WTC11 (cell line): ENCODE results near the gene MLST8. TPM values are rescaled to one million over a fixed set of nuclear protein-coding genes. Genes with fewer than 3 reads are reported as not detected.

Experiments used
- ATAC-seq: fragments of 200-7000 bp; cut with Tn5 transposase; 2 replicates; pipeline ENCODE4 v1.10.0; 2021; ENCODE audit warnings: mild to moderate bottlenecking, moderate library complexity
- CTCF ChIA-PET: fragments of 300-600 bp; sonication (Branson Sonifier 250); formaldehyde crosslinking; loops from one replicate; lab custom pipeline; 2021; ENCODE audit warnings: antibody characterized with exemption; lab: Charles Lee
- POLR2A ChIA-PET: fragments of 350-600 bp; sonication (Branson Sonifier 250); formaldehyde crosslinking; loops from one replicate; lab custom pipeline; 2021; ENCODE audit warnings: antibody characterized with exemption; lab: Charles Lee
- DNase-seq: peaks from one replicate; pipeline ENCODE4 v3.0.0; 2021; ENCODE audit warnings: low spot score
- H3K27ac Mint-ChIP-seq: 2 replicates; pipeline ENCODE4 v1.8.0; 2021; ENCODE audit warnings: mixed read lengths
- H3K27me3 Mint-ChIP-seq: 2 replicates; pipeline ENCODE4 v1.8.0; 2021; ENCODE audit warnings: low read depth, mild to moderate bottlenecking, moderate library complexity, mixed read lengths
- H3K36me3 Mint-ChIP-seq: 2 replicates; pipeline ENCODE4 v1.8.0; 2021; ENCODE audit warnings: mixed read lengths
- H3K4me1 Mint-ChIP-seq: 2 replicates; pipeline ENCODE4 v1.8.0; 2022; ENCODE audit warnings: mixed read lengths
- H3K4me3 Mint-ChIP-seq: 2 replicates; pipeline ENCODE4 v1.8.0; 2021; ENCODE audit warnings: mild to moderate bottlenecking, moderate library complexity, mixed read lengths
- H3K9me3 Mint-ChIP-seq: 2 replicates; pipeline ENCODE4 v1.8.0; 2021; ENCODE audit warnings: mixed read lengths
- ATF2 ChIP-seq: sonication (generic); formaldehyde crosslinking; IDR thresholded peaks from 2 replicates; pipeline ENCODE4 v1.8.1; 2022; ENCODE audit warnings: low read depth, missing genetic modification reagents, borderline replicate concordance
- ATF3 ChIP-seq: sonication (generic); formaldehyde crosslinking; conservative IDR thresholded peaks from 2 replicates; pipeline ENCODE4 v1.8.1; 2022; ENCODE audit warnings: mild to moderate bottlenecking, missing genetic modification reagents
- CBFB ChIP-seq: sonication (generic); formaldehyde crosslinking; IDR thresholded peaks from 2 replicates; pipeline ENCODE4 v1.8.1; 2022; ENCODE audit warnings: mild to moderate bottlenecking, low read depth, missing genetic modification reagents
- CTCF ChIP-seq: fragments of 200-600 bp; IDR thresholded peaks from 2 replicates; pipeline ENCODE4 v1.8.0; 2022; ENCODE audit warnings: antibody characterized with exemption
- E2F1 ChIP-seq: sonication (generic); formaldehyde crosslinking; IDR thresholded peaks from 2 replicates; pipeline ENCODE4 v1.8.0; 2022; ENCODE audit warnings: mild to moderate bottlenecking, missing genetic modification reagents
- E2F5 ChIP-seq: sonication (generic); formaldehyde crosslinking; IDR thresholded peaks from 2 replicates; pipeline ENCODE4 v1.8.1; 2022; ENCODE audit warnings: mild to moderate bottlenecking, moderate library complexity, missing genetic modification reagents
- ETV6 ChIP-seq: sonication (generic); formaldehyde crosslinking; IDR thresholded peaks from 2 replicates; pipeline ENCODE4 v1.8.1; 2022; ENCODE audit warnings: mild to moderate bottlenecking, missing genetic modification reagents
- FOXP1 ChIP-seq: sonication (generic); formaldehyde crosslinking; IDR thresholded peaks from 2 replicates; pipeline ENCODE4 v1.8.0; 2022; ENCODE audit warnings: missing genetic modification reagents, mild to moderate bottlenecking, moderate library complexity, borderline replicate concordance
- GRHL2 ChIP-seq: fragments of 250-450 bp; sonication (Bioruptor Pico); IDR thresholded peaks from 2 replicates; pipeline ENCODE4 v1.8.0; 2022; ENCODE audit warnings: mild to moderate bottlenecking, moderate library complexity; ENCODE audit not compliant: insufficient replicate concordance, severe bottlenecking
- GTF2I ChIP-seq: fragments of 250-450 bp; sonication (Bioruptor Pico); conservative IDR thresholded peaks from 2 replicates; pipeline ENCODE4 v1.4.0; 2021; ENCODE audit warnings: mild to moderate bottlenecking
- HMGA2 ChIP-seq: fragments of 250-450 bp; sonication (Bioruptor Pico); IDR thresholded peaks from 2 replicates; pipeline ENCODE4 v1.4.0; 2021; ENCODE audit warnings: mild to moderate bottlenecking, moderate library complexity
- MAX ChIP-seq: sonication (generic); formaldehyde crosslinking; IDR thresholded peaks from 2 replicates; pipeline ENCODE4 v1.8.0; 2022; ENCODE audit warnings: mild to moderate bottlenecking, missing genetic modification reagents
- MYBL2 ChIP-seq: sonication (generic); formaldehyde crosslinking; IDR thresholded peaks from 2 replicates; pipeline ENCODE4 v1.8.1; 2023; ENCODE audit warnings: mild to moderate bottlenecking, moderate library complexity, missing genetic modification reagents
- NR1H2 ChIP-seq: sonication (generic); formaldehyde crosslinking; IDR thresholded peaks from 2 replicates; pipeline ENCODE4 v1.9.0; 2021; ENCODE audit warnings: mild to moderate bottlenecking, moderate library complexity, missing genetic modification reagents
- PREB ChIP-seq: sonication (generic); formaldehyde crosslinking; IDR thresholded peaks from 2 replicates; pipeline ENCODE4 v1.8.1; 2022; ENCODE audit warnings: mild to moderate bottlenecking, missing genetic modification reagents, moderate library complexity, borderline replicate concordance
- PRRX2 ChIP-seq: fragments of 250-450 bp; sonication (Bioruptor Pico); IDR thresholded peaks from 2 replicates; pipeline ENCODE4 v1.8.0; 2021; ENCODE audit warnings: mild to moderate bottlenecking
- RELA ChIP-seq: sonication (generic); formaldehyde crosslinking; IDR thresholded peaks from 2 replicates; pipeline ENCODE4 v1.8.1; 2022; ENCODE audit warnings: missing genetic modification reagents, mild to moderate bottlenecking, borderline replicate concordance
- SOX15 ChIP-seq: fragments of 250-450 bp; sonication (Bioruptor Pico); IDR thresholded peaks from 2 replicates; pipeline ENCODE4 v1.9.0; 2021; ENCODE audit warnings: mild to moderate bottlenecking
- TEAD1 ChIP-seq: sonication (generic); formaldehyde crosslinking; IDR thresholded peaks from 2 replicates; pipeline ENCODE4 v1.8.0; 2022; ENCODE audit warnings: mild to moderate bottlenecking, missing genetic modification reagents
- USF2 ChIP-seq: sonication (generic); formaldehyde crosslinking; IDR thresholded peaks from 2 replicates; pipeline ENCODE4 v1.8.1; 2023; ENCODE audit warnings: mild to moderate bottlenecking, missing genetic modification reagents, moderate library complexity
- ZNF232 ChIP-seq: sonication (generic); formaldehyde crosslinking; IDR thresholded peaks from 2 replicates; pipeline ENCODE4 v1.8.0; 2022; ENCODE audit warnings: mild to moderate bottlenecking, missing genetic modification reagents
- ZNF396 ChIP-seq: fragments of 250-450 bp; sonication (Bioruptor Pico); IDR thresholded peaks from 2 replicates; pipeline ENCODE4 v1.8.0; 2021; ENCODE audit warnings: mild to moderate bottlenecking, moderate library complexity, borderline replicate concordance
- ZNF671 ChIP-seq: fragments of 250-450 bp; sonication (Bioruptor Pico); IDR thresholded peaks from 2 replicates; pipeline ENCODE4 v1.8.0; 2021; ENCODE audit warnings: mild to moderate bottlenecking
- total RNA-seq: library from RNA; stranded (reverse); gene quantifications from 3 replicates; pipeline ENCODE4 v1.2.3, GENCODE V29; 2021

MLST8 gene
- total RNA-seq, 1 experiment from 2014 or later: 71.6 TPM

- H3K4me3 Mint-ChIP-seq: no peak overlapping the region
- TF ChIP-seq TEAD1 (no peak), SOX15 (CRISPR knock-in tag) (no peak), GTF2I (no peak), ZNF671 (CRISPR knock-in tag) (no peak), ATF3 (no peak)
- DNase-seq (no peak), ATAC-seq (no peak)
- peaks cover 9% of the 10 kb centered on the region for H3K4me1 Mint-ChIP-seq
- no peaks in the 10 kb centered on the region for H3K27me3 Mint-ChIP-seq
- CTCF ChIA-PET: interaction anchor here (1.2 to 3.8 kb wide), 6 partner anchors 11 to 248 kb away, joined by 5 to 62 read pairs (median 16); partner anchors contain the start of gene CASKIN1
- POLR2A ChIA-PET: interaction anchor here (1.5 to 4.7 kb wide), 4 partner anchors 10 to 97 kb away, joined by 7 to 28 read pairs (median 10); partner anchors contain the start of genes DNASE1L2 and TRAF7
- H3K27ac Mint-ChIP-seq: peak overlapping the region; percentile 81
- H3K36me3 Mint-ChIP-seq: peaks cover 46% of the 10 kb centered on the region
- no peaks in the 10 kb centered on the region for H3K9me3 Mint-ChIP-seq
These were observed 47.5 kb downstream of the MLST8 start for GRCh38 chr16:2252806-2253148.

- ChIA-PET CTCF (interaction anchor here (2.9 to 3.8 kb wide), 2 partner anchors 58 to 248 kb away, joined by 18 to 62 read pairs; partner anchors contain the start of gene CASKIN1), POLR2A (interaction anchor here (0.6 to 4.7 kb wide), 3 partner anchors 10 to 1539 kb away, joined by 3 to 28 read pairs (median 4); partner anchors contain the start of gene DNASE1L2)
- Mint-ChIP-seq H3K27me3 (no peaks in the 10 kb centered on the region), H3K4me3 (no peak overlapping the region), H3K27ac (peak overlapping the region; percentile 81), H3K4me1 (peaks cover 9% of the 10 kb centered on the region), H3K36me3 (peaks cover 51% of the 10 kb centered on the region), H3K9me3 (no peaks in the 10 kb centered on the region)
- no peak for TF ChIP-seq NR1H2
- TF ChIP-seq E2F5 (CRISPR knock-in tag): no peak
- TF ChIP-seq PRRX2 (CRISPR knock-in tag): no peak
- TF ChIP-seq CTCF: no peak
- no peak for TF ChIP-seq MAX (CRISPR knock-in tag)
- no peak for TF ChIP-seq ZNF232 (CRISPR knock-in tag)
- TF ChIP-seq ZNF396 (CRISPR knock-in tag): no peak
- TF ChIP-seq E2F1 (CRISPR knock-in tag): no peak
- no peak for TF ChIP-seq ETV6 (CRISPR knock-in tag)
- no peak for TF ChIP-seq RELA (CRISPR knock-in tag)
- TF ChIP-seq MYBL2 (CRISPR knock-in tag): no peak
- TF ChIP-seq CBFB (CRISPR knock-in tag): no peak
- no peak for TF ChIP-seq FOXP1
- no peak for TF ChIP-seq PREB (CRISPR knock-in tag)
- TF ChIP-seq USF2: no peak
- TF ChIP-seq GTF2I: no peak
- no peak for TF ChIP-seq GRHL2 (CRISPR knock-in tag)
- no peak for TF ChIP-seq ATF2 (CRISPR knock-in tag)
- TF ChIP-seq HMGA2 (CRISPR knock-in tag): no peak
- ATAC-seq (no peak), DNase-seq (no peak)
These were observed 48.0 kb downstream of the MLST8 start for GRCh38 chr16:2253293-2253692.
